ENCODE measurements around the gene TRIP4.

DNA sequence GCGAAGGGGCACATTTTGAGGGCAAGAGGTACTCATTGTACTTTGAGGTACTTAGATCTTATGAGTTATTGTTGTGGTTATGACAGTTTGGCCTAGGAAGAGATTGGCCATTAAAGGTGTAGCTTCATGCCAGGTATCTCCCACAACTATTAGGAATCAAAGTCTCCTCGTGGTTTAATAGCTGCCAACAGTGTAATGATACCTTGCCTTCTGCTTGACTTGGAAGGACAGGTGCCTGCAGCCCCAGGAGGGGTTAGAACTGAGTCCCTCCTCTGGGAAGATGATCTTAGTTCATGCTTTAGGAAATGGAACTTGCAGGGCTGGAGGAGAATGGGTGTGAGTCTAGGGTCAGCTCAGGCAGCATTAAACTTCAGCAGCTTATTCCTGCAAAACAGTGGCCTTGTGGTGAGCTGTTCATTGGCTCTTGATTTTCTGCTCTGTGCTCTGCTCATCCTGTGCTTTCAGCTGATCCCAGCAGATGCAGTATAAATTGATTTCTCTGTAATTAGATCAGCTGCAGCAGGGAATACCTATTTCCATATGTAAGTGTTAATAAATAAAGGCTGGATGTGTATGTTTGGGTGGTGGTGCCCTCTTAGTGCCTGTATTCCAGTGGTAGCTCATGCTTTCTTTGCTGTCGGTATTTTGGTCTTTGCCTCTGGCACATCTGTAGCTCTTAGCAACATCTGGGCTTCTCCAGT is 113.2 kb downstream of the TRIP4 start:
- TF ChIP-seq ZFX (IDR thresholded peaks at IDR 0.05; ENCODE audit: borderline replicate concordance) (no peak), CTCF (IDR thresholded peaks at IDR 0.05) (no peak)
